ENCODE results near the gene ZPR1.
"Not testable (repeated sequence)": the region's sequence is repeated elsewhere in the genome, so short reads cannot be mapped to it uniquely, and the experiment has no call there.

Gene ZPR1

GRCh38 chr11:116825434-116825833, 37.6 kb upstream of the ZPR1 start:
- no peak for DNase-seq (ENCODE audit: low spot score)

GRCh38 chr11:116823031-116823843, 35.4 kb upstream of the ZPR1 start, which contains the start of gene APOA4:
Gene APOA4 (minus strand): TSS chr11:116823304. CDS start chr11:116823191, 113 bp downstream.
- DNase-seq (ENCODE audit: low spot score): no peak

- DNase-seq (ENCODE audit: low spot score): no peak
Observed at GRCh38 chr11:116822575-116822974, 34.8 kb upstream of the ZPR1 start.

GRCh38 chr11:116821050-116821918, 33.5 kb upstream of the ZPR1 start:
- no peak for DNase-seq (ENCODE audit: low spot score)

- no peak for DNase-seq (ENCODE audit: low spot score)
Observed at GRCh38 chr11:116819049-116819448, 31.2 kb upstream of the ZPR1 start.

- DNase-seq (ENCODE audit: low spot score): no peak
Observed at GRCh38 chr11:116814502-116814901, 26.7 kb upstream of the ZPR1 start.

- no peak for DNase-seq (ENCODE audit: low spot score)
Observed at GRCh38 chr11:116813781-116814471, 26.1 kb upstream of the ZPR1 start.

- DNase-seq (ENCODE audit: low spot score): no peak
Observed at GRCh38 chr11:116813170-116813569, 25.3 kb upstream of the ZPR1 start.

GRCh38 chr11:116812109-116812508, 24.3 kb upstream of the ZPR1 start:
- no peak for DNase-seq (ENCODE audit: low spot score)

- DNase-seq (ENCODE audit: low spot score): no peak
Observed at GRCh38 chr11:116811194-116811593, 23.4 kb upstream of the ZPR1 start.

- no peak for DNase-seq (ENCODE audit: low spot score)
Observed at GRCh38 chr11:116808262-116809175, 20.7 kb upstream of the ZPR1 start.

- no peak for DNase-seq (ENCODE audit: low spot score)
Observed at GRCh38 chr11:116807601-116808261, 19.9 kb upstream of the ZPR1 start.

GRCh38 chr11:116804001-116804400, 16.2 kb upstream of the ZPR1 start:
- no peak for DNase-seq (ENCODE audit: low spot score)

GRCh38 chr11:116801662-116802061, 13.8 kb upstream of the ZPR1 start:
- not testable (repeated sequence) for DNase-seq (ENCODE audit: low spot score)

GRCh38 chr11:116800610-116801009, 12.8 kb upstream of the ZPR1 start:
- no peak for DNase-seq (ENCODE audit: low spot score)

GRCh38 chr11:116798368-116798767, 10.5 kb upstream of the ZPR1 start:
- no peak for DNase-seq (ENCODE audit: low spot score)

- no peak for DNase-seq (ENCODE audit: low spot score)
Observed at GRCh38 chr11:116797816-116798215, 10.0 kb upstream of the ZPR1 start.

- no peak for DNase-seq (ENCODE audit: low spot score)
Observed at GRCh38 chr11:116796548-116796947, 8.7 kb upstream of the ZPR1 start.

GRCh38 chr11:116794851-116795250, 7.0 kb upstream of the ZPR1 start:
- DNase-seq (ENCODE audit: low spot score): no peak

GRCh38 chr11:116793772-116794097, 5.9 kb upstream of the ZPR1 start:
- DNase-seq (ENCODE audit: low spot score): no peak
